GM12878 (cell line): ENCODE measurements around the gene DCX. TPM values are rescaled to one million over a fixed set of nuclear protein-coding genes. Genes with fewer than 3 reads are reported as not detected.

ENCODE experiments used
- ATAC-seq: fragments of 200-7000 bp; cut with Tn5 transposase; 3 replicates; pipeline ENCODE4 v1.9.1; 2020; ENCODE audit warnings: mild to moderate bottlenecking, moderate library complexity
- BruUV-seq: library from RNA; stranded (reverse); fragments of 400-500 nt; replicated peaks from 2 replicates; lab custom pipeline; 2021; lab: Mats Ljungman, UMichigan
- CTCF ChIA-PET: fragments of 300-600 bp; sonication (Branson Sonifier 250); formaldehyde crosslinking; extraction: SDS; loops from one replicate; lab custom pipeline; 2021; ENCODE audit warnings: inconsistent platforms; lab: Yijun Ruan, JAX
- POLR2A ChIA-PET: fragments of 350-600 bp; formaldehyde crosslinking; extraction: SDS; loops from one replicate; lab custom pipeline; 2021; ENCODE audit warnings: inconsistent platforms; lab: Charles Lee
- RAD21 ChIA-PET: fragments of 300-600 bp; sonication (Branson Sonifier 250); formaldehyde crosslinking; loops from one replicate; lab custom pipeline; 2023; ENCODE audit warnings: antibody characterized with exemption; ENCODE audit not compliant: unreplicated experiment; lab: Charles Lee
- SMC1A ChIA-PET: fragments of 300-600 bp; sonication (Branson Sonifier 250); formaldehyde crosslinking; loops from one replicate; lab custom pipeline; 2023; ENCODE audit not compliant: unreplicated experiment, uncharacterized antibody; lab: Charles Lee
- DNase-seq: peaks from one replicate; pipeline ENCODE4 v3.0.0-alpha.2; 2011; ENCODE audit warnings: low read depth, low spot score
- FAIRE-seq: peaks from 3 replicates; lab custom pipeline; 2011; peaks lifted over from hg19 to GRCh38; lab: Jason Lieb, UNC
- H2AFZ ChIP-seq: 2 replicates; pipeline ENCODE4 v1.6.0; 2011; ENCODE audit warnings: low read depth, low read length, control low read depth; ENCODE audit not compliant: control insufficient read depth
- H3K27ac ChIP-seq: 2 replicates; pipeline ENCODE4 v1.5.1; 2011; ENCODE audit warnings: control low read depth; ENCODE audit not compliant: control insufficient read depth, insufficient read depth
- H3K27me3 ChIP-seq, 2 experiments: replicated peaks in 1 of 2; 2 replicates each; pipeline versions ENCODE4 v1.6.0 to v1.6.1; 2011; ENCODE audit warnings: low read length in 1 of 2; ENCODE audit not compliant: control insufficient read depth in 2 of 2, insufficient read depth in 2 of 2
- H3K36me3 ChIP-seq, 2 experiments: 2 replicates each; pipeline ENCODE4 v1.5.1; 2011; ENCODE audit warnings: low read length in 1 of 2; ENCODE audit not compliant: control insufficient read depth in 2 of 2, insufficient read depth in 2 of 2
- H3K4me1 ChIP-seq: 2 replicates; pipeline ENCODE4 v1.6.1; 2011; ENCODE audit warnings: mild to moderate bottlenecking, low read length, moderate library complexity, mixed read lengths; ENCODE audit not compliant: control insufficient read depth, insufficient read depth
- H3K4me2 ChIP-seq: 2 replicates; pipeline ENCODE4 v1.6.0; 2011; ENCODE audit warnings: control low read depth; ENCODE audit not compliant: control insufficient read depth, insufficient read depth
- H3K4me3 ChIP-seq: fragments of 200-600 bp; sonication (generic); 2 replicates; pipeline ENCODE4 v1.5.1; 2016
- H3K79me2 ChIP-seq: 2 replicates; pipeline ENCODE4 v1.6.0; 2011; ENCODE audit warnings: low read length; ENCODE audit not compliant: control insufficient read depth, insufficient read depth
- H3K9ac ChIP-seq: 2 replicates; pipeline ENCODE4 v1.8.0; 2011; ENCODE audit warnings: low read length, control low read depth, mixed read lengths; ENCODE audit not compliant: control insufficient read depth, insufficient read depth
- H3K9me3 ChIP-seq: replicated peaks from 3 replicates; pipeline ENCODE4 v1.5.1; 2011; ENCODE audit warnings: mild to moderate bottlenecking, low read length; ENCODE audit not compliant: control insufficient read depth, insufficient read depth
- H4K20me1 ChIP-seq: 2 replicates; pipeline ENCODE4 v1.6.0; 2011; ENCODE audit not compliant: control insufficient read depth, insufficient read depth
- CBFB ChIP-seq: IDR thresholded peaks from 2 replicates; pipeline ENCODE4 v1.6.1; 2016; ENCODE audit warnings: antibody characterized with exemption, low read depth
- EP300 ChIP-seq, 2 experiments: fragments of 150-350 bp in 1 of 2; IDR thresholded peaks; 2 replicates each; pipeline ENCODE4 v1.6.1; 2011 to 2012; ENCODE audit warnings: low read depth in 2 of 2, low read length in 2 of 2, borderline replicate concordance in 1 of 2, improper control_type of control experiment in 1 of 2, inconsistent platforms in 1 of 2; ENCODE audit not compliant: control insufficient read depth in 1 of 2
- ESRRA ChIP-seq: IDR thresholded peaks from 2 replicates; pipeline ENCODE4 v1.6.1; 2012; ENCODE audit warnings: mild to moderate bottlenecking, low read length, improper control_type of control experiment
- MXI1 ChIP-seq: fragments of 150-350 bp; IDR thresholded peaks from 2 replicates; pipeline ENCODE4 v1.6.1; 2011; ENCODE audit warnings: low read depth, mild to moderate bottlenecking, inconsistent platforms, low read length, improper control_type of control experiment
- SRF ChIP-seq, 2 experiments: IDR thresholded peaks; 2 replicates each; pipeline ENCODE4 v1.6.1; 2011; ENCODE audit warnings: low read depth in 2 of 2, low read length in 2 of 2, mild to moderate bottlenecking in 1 of 2, moderate library complexity in 1 of 2
- YY1 ChIP-seq: IDR thresholded peaks from 2 replicates; pipeline ENCODE4 v1.6.1; 2011; ENCODE audit warnings: low read depth, mild to moderate bottlenecking, low read length
- ZNF217 ChIP-seq: fragments of 450-650 bp; IDR thresholded peaks from 2 replicates; pipeline ENCODE4 v1.6.1; 2017; ENCODE audit warnings: antibody characterized with exemption, mild to moderate bottlenecking
- WGBS: methylation state at CpG from one replicate; pipeline ENCODE4 v1.1.6; 2016; ENCODE audit warnings: low lambda C conversion rate; ENCODE audit not compliant: insufficient replicate concordance, insufficient coverage; ENCODE audit errors: missing lambda C conversion rate; 5-methylcytosine and 5-hydroxymethylcytosine counted together
- in situ Hi-C: fragments of 300-500 bp; cut with MboI; formaldehyde crosslinking; loops from 9 replicates; pipeline ENCODE4 v1.14.3; 2018; ENCODE audit warnings: mixed read lengths
- intact Hi-C: fragments of 100-400 bp; cut with micrococcal nuclease; formaldehyde crosslinking; loops from one replicate; pipeline ENCODE4 v1.14.2; 2022; ENCODE audit not compliant: unreplicated experiment
- polyA plus RNA-seq, 11 experiments: library from polyadenylated mRNA; depleted of rRNA in 4 of 11; unstranded in 6 of 11; stranded (reverse) in 5 of 11; fragments of >200 nt; fragmentation: Nextera tagmentation in 4 of 11; fragmentation: Illumina TruSeq in 1 of 11; extraction: Ambion mirVana in 4 of 11; extraction: Trizol in 1 of 11; gene quantifications; 1 replicate in 1 of 11; 2 replicates in 10 of 11; pipeline versions ENCODE4 v1.2.1 to v1.2.3, GENCODE V29; 2011 to 2016; ENCODE audit warnings: inconsistent platforms in 2 of 11, missing spikeins in 2 of 11, low read depth in 1 of 11
- total RNA-seq, 4 experiments: library from RNA; depleted of rRNA in 3 of 4; stranded (reverse); fragments of >200 nt in 3 of 4; fragmentation: Illumina TruSeq in 1 of 4; extraction: Trizol in 1 of 4; gene quantifications; 2 replicates each; pipeline versions ENCODE4 v1.2.1 to v1.2.3, GENCODE V29; 2013 to 2021
- TF ChIP-seq, protein P1 (sequence below): fragments of 450-650 bp; IDR thresholded peaks from 2 replicates; pipeline ENCODE4 v1.6.1; 2016; ENCODE audit warnings: mild to moderate bottlenecking

The DCX gene
- total and polyA plus RNA-seq, 10 of the 15 experiments (the other 5 are each of a cell fraction or from before 2014, with no cell fraction given): under 0.01 TPM; not detected in 9

DNA sequence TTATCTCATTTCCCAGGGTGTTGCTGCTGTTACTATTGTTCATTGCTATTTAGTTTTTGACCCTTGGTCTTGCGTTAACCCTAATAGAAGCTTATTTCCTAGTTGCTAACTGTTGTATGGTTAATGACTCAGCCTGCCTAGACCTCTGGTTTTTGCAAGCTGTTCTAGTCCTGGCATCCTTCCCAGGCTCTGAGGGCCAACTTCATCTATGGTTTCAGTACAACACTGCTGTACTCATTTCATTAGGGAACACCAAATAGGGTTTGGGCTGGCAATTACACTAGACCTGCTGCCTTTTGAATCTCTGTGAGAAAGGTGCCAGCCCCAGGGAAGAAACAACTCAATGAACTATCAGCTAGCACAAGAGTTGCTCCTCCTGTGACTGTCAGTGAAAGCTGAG, 59.6 kb downstream of the DCX start:
- Histone ChIP-seq H3K9me3 (no peaks in the 10 kb centered on the region), H3K27me3 (no peaks in the 10 kb centered on the region), H3K4me1 (no peaks in the 10 kb centered on the region), H2AFZ (no peak overlapping the region), H3K4me3 (no peak overlapping the region), H3K4me2 (no peak overlapping the region), H3K36me3 (no peaks in the 10 kb centered on the region), H4K20me1 (no peaks in the 10 kb centered on the region), H3K27ac (no peak overlapping the region), H3K9ac (no peak overlapping the region), H3K79me2 (no peaks in the 10 kb centered on the region)
- TF ChIP-seq, protein P1, sequence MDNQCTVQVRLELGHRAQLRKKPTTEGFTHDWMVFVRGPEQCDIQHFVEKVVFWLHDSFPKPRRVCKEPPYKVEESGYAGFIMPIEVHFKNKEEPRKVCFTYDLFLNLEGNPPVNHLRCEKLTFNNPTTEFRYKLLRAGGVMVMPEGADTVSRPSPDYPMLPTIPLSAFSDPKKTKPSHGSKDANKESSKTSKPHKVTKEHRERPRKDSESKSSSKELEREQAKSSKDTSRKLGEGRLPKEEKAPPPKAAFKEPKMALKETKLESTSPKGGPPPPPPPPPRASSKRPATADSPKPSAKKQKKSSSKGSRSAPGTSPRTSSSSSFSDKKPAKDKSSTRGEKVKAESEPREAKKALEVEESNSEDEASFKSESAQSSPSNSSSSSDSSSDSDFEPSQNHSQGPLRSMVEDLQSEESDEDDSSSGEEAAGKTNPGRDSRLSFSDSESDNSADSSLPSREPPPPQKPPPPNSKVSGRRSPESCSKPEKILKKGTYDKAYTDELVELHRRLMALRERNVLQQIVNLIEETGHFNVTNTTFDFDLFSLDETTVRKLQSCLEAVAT: no peak
- TF ChIP-seq MXI1 (no peak), EP300 (IDR thresholded peaks at IDR 0.05; ENCODE audit: borderline replicate concordance in 1 of 2, control insufficient read depth in 1 of 2, low read depth in 2 of 2, low read length in 2 of 2) (no peak), SRF (IDR thresholded peaks at IDR 0.05; ENCODE audit: low read depth in 2 of 2, low read length in 2 of 2) (no peak), CBFB (no peak), YY1 (no peak), ESRRA (no peak), ZNF217 (no peak)
- in situ Hi-C loops (no loop called here), intact Hi-C loops (no loop called here)
- ChIA-PET RAD21 (no interaction called here), SMC1A (no interaction called here), CTCF (no interaction called here), POLR2A (no interaction called here)
- 44% methylated on average over 1 of the region's 1 CpG for WGBS
- no peak for DNase-seq
- no peak for ATAC-seq
- FAIRE-seq: no peak
- no TSS peak for BruUV-seq
